Stimulated activated CD8-positive, alpha-beta memory T cell treated with anti-CD3 and anti-CD28 coated beads, Interleukin-2, amount 100 ng/mL, for 48 hours (primary cell): ENCODE data around the gene PRR18.

Experiments used
- DNase-seq, 2 donors: peaks; one replicate each; pipeline ENCODE4 v3.0.0-alpha.2; 2020; ENCODE audit warnings: low read depth in 2 of 2

PRR18 gene

GRCh38 chr6:166275714-166276166, 32.5 kb downstream of the PRR18 start:
- peak; percentile 62 to 74 for DNase-seq

- no peak for DNase-seq
Measured at GRCh38 chr6:166274739-166275370, 33.3 kb downstream of the PRR18 start.

- DNase-seq, result no peak
Measured at GRCh38 chr6:166274163-166274562, 34.0 kb downstream of the PRR18 start.

- DNase-seq, result no peak
Measured at GRCh38 chr6:166271376-166271765, 36.8 kb downstream of the PRR18 start.

- DNase-seq, result no peak
Measured at GRCh38 chr6:166270706-166271375, 37.4 kb downstream of the PRR18 start.

GRCh38 chr6:166269301-166270039, 38.7 kb downstream of the PRR18 start:
- DNase-seq, result no peak

GRCh38 chr6:166268431-166268830, 39.8 kb downstream of the PRR18 start:
- no peak for DNase-seq

GRCh38 chr6:166267526-166267925, 40.7 kb downstream of the PRR18 start:
- no peak for DNase-seq

GRCh38 chr6:166266336-166266735, 41.9 kb downstream of the PRR18 start:
- DNase-seq, result no peak

- DNase-seq, result no peak
Measured at GRCh38 chr6:166262743-166263515, 45.3 kb downstream of the PRR18 start.

GRCh38 chr6:166259296-166259977, 48.8 kb downstream of the PRR18 start:
- DNase-seq, result no peak

- no peak for DNase-seq
Measured at GRCh38 chr6:166258854-166259276, 49.3 kb downstream of the PRR18 start.

- no peak for DNase-seq
Measured at GRCh38 chr6:166257911-166258318, 50.3 kb downstream of the PRR18 start.
